HEK293 (cell line): ENCODE results near the gene KLC1.
A peak's percentile ranks its signal among the peaks of the same experiment; 100 is the strongest.

ENCODE experiments used
- CTCF ChIA-PET: fragments of 350-600 bp; formaldehyde crosslinking; extraction: SDS; loops from one replicate; lab custom pipeline; 2021; ENCODE audit warnings: antibody characterized with exemption; lab: Yijun Ruan, JAX
- POLR2A ChIA-PET: fragments of 300-600 bp; formaldehyde crosslinking; extraction: SDS; loops from one replicate; lab custom pipeline; 2020; ENCODE audit warnings: antibody characterized with exemption, inconsistent platforms; lab: Yijun Ruan, JAX
- H3K27ac ChIP-seq: fragments of 200-500 bp; sonication (Bioruptor generic); 2 replicates; pipeline ENCODE4 v1.5.1; 2014; ENCODE audit warnings: low read depth, low read length, control low read depth, inconsistent platforms; ENCODE audit errors: extremely low read depth
- H3K36me3 ChIP-seq, 2 experiments: fragments of 200-500 bp in 1 of 2; sonication (Bioruptor generic) in 1 of 2; 1 replicate in 1 of 2; 2 replicates in 1 of 2; pipeline ENCODE4 v1.5.1; 2014 to 2017; ENCODE audit warnings: inconsistent platforms in 2 of 2, low read length in 2 of 2; ENCODE audit not compliant: control insufficient read depth in 2 of 2, insufficient read depth in 1 of 2
- H3K4me1 ChIP-seq: fragments of 200-500 bp; sonication (Bioruptor generic); 2 replicates; pipeline ENCODE4 v1.5.1; 2014; ENCODE audit warnings: mild to moderate bottlenecking, low read length, inconsistent platforms; ENCODE audit not compliant: control insufficient read depth, insufficient read depth
- H3K4me3 ChIP-seq: 2 replicates; pipeline ENCODE4 v1.5.1; 2011; ENCODE audit warnings: low read depth, mild to moderate bottlenecking, control low read depth, low read length, moderate library complexity
- H3K9me3 ChIP-seq: fragments of 200-500 bp; sonication (Bioruptor generic); 2 replicates; pipeline ENCODE4 v1.5.1; 2014; ENCODE audit warnings: low read depth, low read length, inconsistent platforms; ENCODE audit not compliant: control insufficient read depth, insufficient read depth
- EGR2 ChIP-seq: fragments of 450-650 bp; formaldehyde crosslinking; IDR thresholded peaks from 2 replicates; pipeline ENCODE4 v1.5.1; 2016; ENCODE audit warnings: low read depth, missing biosample characterization, missing genetic modification characterization
- GLI2 ChIP-seq: fragments of 450-650 bp; formaldehyde crosslinking; IDR thresholded peaks from 2 replicates; pipeline ENCODE4; 2017; ENCODE audit warnings: missing biosample characterization, missing genetic modification characterization, low read depth, borderline replicate concordance
- KLF1 ChIP-seq: fragments of 450-650 bp; formaldehyde crosslinking; IDR thresholded peaks from 2 replicates; pipeline ENCODE4 v1.5.1; 2016; ENCODE audit warnings: missing biosample characterization, missing genetic modification characterization
- KLF9 ChIP-seq: fragments of 450-650 bp; formaldehyde crosslinking; IDR thresholded peaks from 2 replicates; pipeline ENCODE4 v1.5.1; 2016; ENCODE audit warnings: missing biosample characterization, missing genetic modification characterization, low read depth
- ZBTB48 ChIP-seq: fragments of 450-650 bp; formaldehyde crosslinking; IDR thresholded peaks from 2 replicates; pipeline ENCODE4 v1.5.1; 2016; ENCODE audit warnings: missing biosample characterization, missing genetic modification characterization
- ZFHX2 ChIP-seq: fragments of 450-650 bp; formaldehyde crosslinking; conservative IDR thresholded peaks from 2 replicates; pipeline ENCODE4 v1.5.1; 2016; ENCODE audit warnings: missing biosample characterization, missing genetic modification characterization
- ZFP37 ChIP-seq: fragments of 450-650 bp; formaldehyde crosslinking; IDR thresholded peaks from 2 replicates; pipeline ENCODE4 v1.5.1; 2016; ENCODE audit warnings: missing biosample characterization, missing genetic modification characterization
- ZIC2 ChIP-seq: fragments of 450-650 bp; formaldehyde crosslinking; IDR thresholded peaks from 2 replicates; pipeline ENCODE4 v1.5.1; 2016; ENCODE audit warnings: missing biosample characterization, missing genetic modification characterization
- ZNF146 ChIP-seq: fragments of 450-650 bp; formaldehyde crosslinking; IDR thresholded peaks from 2 replicates; pipeline ENCODE4 v1.5.1; 2016; ENCODE audit warnings: missing biosample characterization, missing genetic modification characterization
- ZNF155 ChIP-seq: fragments of 450-650 bp; formaldehyde crosslinking; IDR thresholded peaks from 2 replicates; pipeline ENCODE4 v1.5.1; 2016; ENCODE audit warnings: missing biosample characterization, missing genetic modification characterization
- ZNF341 ChIP-seq: fragments of 450-650 bp; formaldehyde crosslinking; IDR thresholded peaks from 2 replicates; pipeline ENCODE4; 2016; ENCODE audit warnings: low read depth, missing biosample characterization, missing genetic modification characterization
- ZNF600 ChIP-seq: fragments of 450-650 bp; formaldehyde crosslinking; IDR thresholded peaks from 2 replicates; pipeline ENCODE4 v1.5.1; 2016; ENCODE audit warnings: missing biosample characterization, missing genetic modification characterization
- TF ChIP-seq, protein P1 (sequence below): fragments of 450-650 bp; formaldehyde crosslinking; IDR thresholded peaks from 2 replicates; pipeline ENCODE4 v1.5.1; 2016; ENCODE audit warnings: missing biosample characterization, missing genetic modification characterization
- TF ChIP-seq, protein P2 (sequence below): fragments of 450-650 bp; formaldehyde crosslinking; IDR thresholded peaks from 2 replicates; pipeline ENCODE4 v1.5.1; 2016; ENCODE audit warnings: missing biosample characterization, missing genetic modification characterization
- TF ChIP-seq, protein P3 (sequence below): fragments of 450-650 bp; formaldehyde crosslinking; IDR thresholded peaks from 2 replicates; pipeline ENCODE4 v1.5.1; 2016; ENCODE audit warnings: missing biosample characterization, missing genetic modification characterization
- TF ChIP-seq, protein P4 (sequence below): fragments of 450-650 bp; formaldehyde crosslinking; IDR thresholded peaks from 2 replicates; pipeline ENCODE4 v1.5.1; 2017; ENCODE audit warnings: missing biosample characterization, mild to moderate bottlenecking, missing genetic modification characterization, moderate library complexity
- TF ChIP-seq, protein P5 (sequence below): IDR thresholded peaks from 2 replicates; pipeline ENCODE4 v1.6.1; 2011; ENCODE audit warnings: mild to moderate bottlenecking, low read depth, low read length, borderline replicate concordance

Gene KLC1

DNA sequence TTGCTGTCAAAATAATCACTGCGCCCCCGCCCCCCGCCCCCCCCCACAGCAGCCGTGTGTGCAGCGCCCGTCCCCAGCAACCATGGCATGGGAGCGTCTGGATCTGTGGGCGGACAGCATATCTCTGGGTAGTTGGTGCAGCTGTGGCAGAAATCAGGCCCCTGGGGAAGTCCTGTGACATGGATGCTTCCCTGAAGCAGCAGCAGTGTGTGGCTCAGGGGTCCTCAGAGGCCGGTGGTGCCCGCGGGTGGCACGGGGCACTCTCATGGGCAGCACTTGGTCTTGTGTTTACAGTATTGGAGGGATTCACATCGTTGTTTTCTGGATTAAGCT lies 67.0 kb downstream of the KLC1 start:
- CTCF ChIA-PET: interaction anchor here (0.6 kb wide), 1 partner anchor 8 kb away, joined by 4 read pairs; no protein-coding TSS in a partner anchor
- 0 out of 2 replicates have a peak overlapping the region, but pooled peaks have one; percentile 25 for H3K27ac ChIP-seq
- H3K4me1 ChIP-seq: peaks cover 11% of the 10 kb centered on the region
- no peak overlapping the region for H3K4me3 ChIP-seq
- H3K36me3 ChIP-seq: peaks cover 9 to 74% of the 10 kb centered on the region in 2 experiments; a peak in 2 of 3 replicates
- POLR2A ChIA-PET: no interaction called here
- H3K9me3 ChIP-seq: no peaks in the 10 kb centered on the region
- TF ChIP-seq, protein P1, sequence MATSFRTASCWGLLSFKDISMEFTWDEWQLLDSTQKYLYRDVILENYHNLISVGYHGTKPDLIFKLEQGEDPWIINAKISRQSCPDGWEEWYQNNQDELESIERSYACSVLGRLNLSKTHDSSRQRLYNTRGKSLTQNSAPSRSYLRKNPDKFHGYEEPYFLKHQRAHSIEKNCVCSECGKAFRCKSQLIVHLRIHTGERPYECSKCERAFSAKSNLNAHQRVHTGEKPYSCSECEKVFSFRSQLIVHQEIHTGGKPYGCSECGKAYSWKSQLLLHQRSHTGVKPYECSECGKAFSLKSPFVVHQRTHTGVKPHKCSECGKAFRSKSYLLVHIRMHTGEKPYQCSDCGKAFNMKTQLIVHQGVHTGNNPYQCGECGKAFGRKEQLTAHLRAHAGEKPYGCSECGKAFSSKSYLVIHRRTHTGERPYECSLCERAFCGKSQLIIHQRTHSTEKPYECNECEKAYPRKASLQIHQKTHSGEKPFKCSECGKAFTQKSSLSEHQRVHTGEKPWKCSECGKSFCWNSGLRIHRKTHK (tag by site-specific recombination): no peak
- TF ChIP-seq, protein P2, sequence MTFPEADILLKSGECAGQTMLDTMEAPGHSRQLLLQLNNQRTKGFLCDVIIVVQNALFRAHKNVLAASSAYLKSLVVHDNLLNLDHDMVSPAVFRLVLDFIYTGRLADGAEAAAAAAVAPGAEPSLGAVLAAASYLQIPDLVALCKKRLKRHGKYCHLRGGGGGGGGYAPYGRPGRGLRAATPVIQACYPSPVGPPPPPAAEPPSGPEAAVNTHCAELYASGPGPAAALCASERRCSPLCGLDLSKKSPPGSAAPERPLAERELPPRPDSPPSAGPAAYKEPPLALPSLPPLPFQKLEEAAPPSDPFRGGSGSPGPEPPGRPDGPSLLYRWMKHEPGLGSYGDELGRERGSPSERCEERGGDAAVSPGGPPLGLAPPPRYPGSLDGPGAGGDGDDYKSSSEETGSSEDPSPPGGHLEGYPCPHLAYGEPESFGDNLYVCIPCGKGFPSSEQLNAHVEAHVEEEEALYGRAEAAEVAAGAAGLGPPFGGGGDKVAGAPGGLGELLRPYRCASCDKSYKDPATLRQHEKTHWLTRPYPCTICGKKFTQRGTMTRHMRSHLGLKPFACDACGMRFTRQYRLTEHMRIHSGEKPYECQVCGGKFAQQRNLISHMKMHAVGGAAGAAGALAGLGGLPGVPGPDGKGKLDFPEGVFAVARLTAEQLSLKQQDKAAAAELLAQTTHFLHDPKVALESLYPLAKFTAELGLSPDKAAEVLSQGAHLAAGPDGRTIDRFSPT: peak; percentile 83; the same call in 1 of the 2 replicates
- TF ChIP-seq, protein P3, sequence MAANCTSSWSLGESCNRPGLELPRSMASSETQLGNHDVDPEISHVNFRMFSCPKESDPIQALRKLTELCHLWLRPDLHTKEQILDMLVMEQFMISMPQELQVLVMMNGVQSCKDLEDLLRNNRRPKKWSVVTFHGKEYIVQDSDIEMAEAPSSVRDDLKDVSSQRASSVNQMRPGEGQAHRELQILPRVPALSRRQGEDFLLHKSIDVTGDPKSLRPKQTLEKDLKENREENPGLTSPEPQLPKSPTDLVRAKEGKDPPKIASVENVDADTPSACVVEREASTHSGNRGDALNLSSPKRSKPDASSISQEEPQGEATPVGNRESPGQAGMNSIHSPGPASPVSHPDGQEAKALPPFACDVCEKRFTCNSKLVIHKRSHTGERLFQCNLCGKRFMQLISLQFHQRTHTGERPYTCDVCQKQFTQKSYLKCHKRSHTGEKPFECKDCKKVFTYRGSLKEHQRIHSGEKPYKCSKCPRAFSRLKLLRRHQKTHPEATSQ (tag by site-specific recombination): no peak
- peak; percentile 47 for TF ChIP-seq ZFHX2
- 0 out of 2 replicates have a peak, but pooled peaks have one; percentile 8 for TF ChIP-seq EGR2

DNA sequence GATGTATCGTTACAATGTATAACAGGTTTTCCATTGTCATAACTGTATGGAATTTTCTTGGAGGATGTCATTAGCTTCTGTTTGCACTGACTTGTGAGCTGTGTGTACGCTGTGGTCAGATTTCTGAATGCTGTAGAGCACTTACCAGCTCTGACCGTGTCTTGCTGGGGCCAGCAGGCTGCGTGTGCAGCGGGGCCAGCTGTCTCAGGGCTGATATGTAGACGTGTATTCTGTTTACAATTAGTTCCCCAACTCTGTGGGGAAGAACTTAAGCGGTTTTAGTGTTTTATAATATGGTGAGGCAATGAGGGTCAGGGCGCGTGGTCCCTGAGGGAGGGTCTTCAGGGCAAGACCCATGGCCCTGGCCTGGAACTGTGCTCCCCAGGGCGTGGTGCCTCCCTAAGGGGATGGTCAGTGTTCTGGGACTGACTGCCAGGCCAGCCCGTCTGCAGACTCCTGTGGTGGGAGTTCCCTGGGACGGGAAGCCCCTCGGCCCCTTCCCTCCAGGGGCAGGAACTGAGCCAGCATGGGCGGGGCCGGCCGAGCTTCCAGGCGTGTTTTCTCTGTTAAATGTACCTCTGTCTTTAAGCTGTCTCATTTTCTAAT lies 67.6 kb downstream of the KLC1 start:
- H3K9me3 ChIP-seq: no peaks in the 10 kb centered on the region
- H3K4me1 ChIP-seq: peaks cover 11% of the 10 kb centered on the region
- H3K27ac ChIP-seq: 0 out of 2 replicates have a peak overlapping the region, but pooled peaks have one; percentile 25
- peaks cover 6 to 78% of the 10 kb centered on the region in 2 experiments; a peak in 2 of 3 replicates for H3K36me3 ChIP-seq
- ChIA-PET POLR2A (no interaction called here), CTCF (no interaction called here)
- H3K4me3 ChIP-seq: no peak overlapping the region
- no peak for TF ChIP-seq ZFP37 (tag by site-specific recombination)
- TF ChIP-seq ZNF600 (tag by site-specific recombination): peak; percentile 84
- no peak for TF ChIP-seq ZNF146
- TF ChIP-seq, protein P4, sequence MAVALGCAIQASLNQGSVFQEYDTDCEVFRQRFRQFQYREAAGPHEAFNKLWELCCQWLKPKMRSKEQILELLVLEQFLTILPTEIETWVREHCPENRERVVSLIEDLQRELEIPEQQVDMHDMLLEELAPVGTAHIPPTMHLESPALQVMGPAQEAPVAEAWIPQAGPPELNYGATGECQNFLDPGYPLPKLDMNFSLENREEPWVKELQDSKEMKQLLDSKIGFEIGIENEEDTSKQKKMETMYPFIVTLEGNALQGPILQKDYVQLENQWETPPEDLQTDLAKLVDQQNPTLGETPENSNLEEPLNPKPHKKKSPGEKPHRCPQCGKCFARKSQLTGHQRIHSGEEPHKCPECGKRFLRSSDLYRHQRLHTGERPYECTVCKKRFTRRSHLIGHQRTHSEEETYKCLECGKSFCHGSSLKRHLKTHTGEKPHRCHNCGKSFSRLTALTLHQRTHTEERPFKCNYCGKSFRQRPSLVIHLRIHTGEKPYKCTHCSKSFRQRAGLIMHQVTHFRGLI (tag by site-specific recombination): no peak
- peak; percentile 22; the same call in 1 of the 2 replicates for TF ChIP-seq KLF9
- TF ChIP-seq KLF1 (tag by site-specific recombination): 0 out of 2 replicates have a peak, but pooled peaks have one; percentile 26
- peak; percentile 77 for TF ChIP-seq ZIC2 (tag by site-specific recombination)
- TF ChIP-seq ZBTB48: peak; percentile 67

DNA sequence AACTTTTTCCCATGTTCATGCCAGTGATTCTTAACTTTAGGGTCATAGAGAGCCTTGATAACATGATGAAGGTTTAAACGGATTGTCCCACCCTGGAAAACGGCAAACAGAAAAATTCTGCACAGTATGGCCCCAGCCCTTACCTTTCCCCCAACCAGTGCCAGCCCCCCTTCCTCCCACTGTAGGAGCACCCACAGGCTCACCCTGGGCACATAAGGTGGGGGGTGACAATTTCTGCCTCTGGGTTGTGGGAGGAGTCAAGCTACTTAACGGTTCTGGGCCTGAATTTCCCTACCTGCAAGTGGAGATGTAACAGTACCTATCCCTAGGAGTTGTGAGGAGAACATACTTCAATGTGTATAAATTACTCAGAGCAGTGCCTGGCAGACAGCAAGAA lies 68.2 kb downstream of the KLC1 start:
- TF ChIP-seq, protein P5, sequence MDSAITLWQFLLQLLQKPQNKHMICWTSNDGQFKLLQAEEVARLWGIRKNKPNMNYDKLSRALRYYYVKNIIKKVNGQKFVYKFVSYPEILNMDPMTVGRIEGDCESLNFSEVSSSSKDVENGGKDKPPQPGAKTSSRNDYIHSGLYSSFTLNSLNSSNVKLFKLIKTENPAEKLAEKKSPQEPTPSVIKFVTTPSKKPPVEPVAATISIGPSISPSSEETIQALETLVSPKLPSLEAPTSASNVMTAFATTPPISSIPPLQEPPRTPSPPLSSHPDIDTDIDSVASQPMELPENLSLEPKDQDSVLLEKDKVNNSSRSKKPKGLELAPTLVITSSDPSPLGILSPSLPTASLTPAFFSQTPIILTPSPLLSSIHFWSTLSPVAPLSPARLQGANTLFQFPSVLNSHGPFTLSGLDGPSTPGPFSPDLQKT: no peak
- TF ChIP-seq ZNF341 (no peak), ZNF155 (tag by site-specific recombination) (no peak), GLI2 (tag by site-specific recombination) (no peak)
- TF ChIP-seq, all 188 proteins: peak for 0
- Histone ChIP-seq H3K4me1 (peaks cover 11% of the 10 kb centered on the region), H3K9me3 (no peaks in the 10 kb centered on the region), H3K36me3 (peaks cover 6 to 80% of the 10 kb centered on the region in 2 experiments; a peak in 2 of 3 replicates), H3K4me3 (no peak overlapping the region), H3K27ac (peak overlapping the region; percentile 41; the same call in 1 of the 2 replicates)
- ChIA-PET POLR2A (no interaction called here), CTCF (no interaction called here)
